Loucy (cell line): ENCODE results near the gene PLCD3.

Source experiments
- H2AFZ ChIP-seq: fragments of 200-600 bp; sonication (generic); 2 replicates; pipeline ENCODE4 v1.6.0; 2016; ENCODE audit warnings: antibody characterized with exemption, mild to moderate bottlenecking, low read length, moderate library complexity
- H3F3A ChIP-seq: fragments of 200-600 bp; 2 replicates; pipeline ENCODE4 v1.6.0; 2016; ENCODE audit warnings: antibody characterized with exemption, low read depth, mild to moderate bottlenecking
- H3K27me3 ChIP-seq: fragments of 200-600 bp; sonication (generic); 2 replicates; pipeline ENCODE4 v1.6.1; 2014; ENCODE audit warnings: low read length, mild to moderate bottlenecking; ENCODE audit not compliant: insufficient read depth, poor library complexity, severe bottlenecking
- H3K36me3 ChIP-seq: fragments of 200-600 bp; sonication (generic); 2 replicates; pipeline ENCODE4 v1.6.1; 2016; ENCODE audit warnings: low read length; ENCODE audit not compliant: insufficient read depth
- H3K4me1 ChIP-seq: fragments of 200-600 bp; sonication (generic); 2 replicates; pipeline ENCODE4 v1.5.1; 2014; ENCODE audit warnings: low read length, mild to moderate bottlenecking; ENCODE audit not compliant: insufficient read depth, poor library complexity, severe bottlenecking
- H3K4me2 ChIP-seq: fragments of 200-600 bp; sonication (generic); 2 replicates; pipeline ENCODE4 v1.6.0; 2014; ENCODE audit warnings: antibody characterized with exemption, low read length, low read depth, mild to moderate bottlenecking; ENCODE audit not compliant: poor library complexity, severe bottlenecking
- H3K4me3 ChIP-seq: fragments of 200-600 bp; sonication (generic); 2 replicates; pipeline ENCODE4 v1.5.1; 2014; ENCODE audit warnings: low read length, mild to moderate bottlenecking, mixed read lengths; ENCODE audit not compliant: poor library complexity, severe bottlenecking
- H3K79me2 ChIP-seq: fragments of 200-600 bp; sonication (generic); 2 replicates; pipeline ENCODE4 v1.6.1; 2014; ENCODE audit warnings: low read length; ENCODE audit not compliant: insufficient read depth
- H3K9ac ChIP-seq: fragments of 200-600 bp; sonication (generic); 2 replicates; pipeline ENCODE4 v1.6.0; 2014; ENCODE audit warnings: mild to moderate bottlenecking, low read depth, low read length, moderate library complexity; ENCODE audit not compliant: poor library complexity, severe bottlenecking
- H3K9me2 ChIP-seq: fragments of 200-600 bp; sonication (generic); replicated peaks from 2 replicates; pipeline ENCODE4 v1.6.1; 2016; ENCODE audit warnings: low read depth, low read length, mixed read lengths
- H3K9me3 ChIP-seq: fragments of 200-600 bp; sonication (generic); 2 replicates; pipeline ENCODE4 v1.6.1; 2014; ENCODE audit warnings: mild to moderate bottlenecking, antibody characterized with exemption, low read length, low read depth; ENCODE audit not compliant: insufficient read depth
- H4K20me1 ChIP-seq: fragments of 200-600 bp; sonication (generic); 2 replicates; pipeline ENCODE4 v1.6.0; 2014; ENCODE audit warnings: antibody characterized with exemption, low read length, mild to moderate bottlenecking; ENCODE audit not compliant: insufficient read depth, poor library complexity, severe bottlenecking
- CTCF ChIP-seq: fragments of 200-600 bp; sonication (generic); conservative IDR thresholded peaks from 2 replicates; pipeline ENCODE4 v1.5.1; 2014; ENCODE audit warnings: mild to moderate bottlenecking, antibody characterized with exemption, low read length
- EZH2phosphoT487 ChIP-seq: fragments of 200-600 bp; IDR thresholded peaks from 2 replicates; pipeline ENCODE4 v1.6.1; 2018; ENCODE audit warnings: antibody characterized with exemption, mild to moderate bottlenecking, moderate library complexity, borderline replicate concordance

PLCD3 gene

GRCh38 chr17:45115015-45115625 lies 17.2 kb downstream of the PLCD3 start:
- Histone ChIP-seq H3K4me2 (no peak overlapping the region), H3K36me3 (no peaks in the 10 kb centered on the region), H3K4me3 (no peak overlapping the region)

GRCh38 chr17:45114117-45114932 lies 18.0 kb downstream of the PLCD3 start:
- Histone ChIP-seq H3K9ac (no peak overlapping the region), H3K79me2 (no peaks in the 10 kb centered on the region), H3K9me3 (no peaks in the 10 kb centered on the region), H2AFZ (no peak overlapping the region), H3K4me2 (no peak overlapping the region), H3K4me3 (no peak overlapping the region), H3F3A (no peaks in the 10 kb centered on the region), H3K4me1 (no peaks in the 10 kb centered on the region), H3K9me2 (no peaks in the 10 kb centered on the region), H3K36me3 (no peaks in the 10 kb centered on the region), H4K20me1 (no peaks in the 10 kb centered on the region), H3K27me3 (no peaks in the 10 kb centered on the region)
- TF ChIP-seq CTCF (no peak), EZH2phosphoT487 (no peak)

More at GRCh38 chr17:45115015-45115625, 17.2 kb downstream of the PLCD3 start:
- Histone ChIP-seq H3K9me3 (no peaks in the 10 kb centered on the region), H3K79me2 (no peaks in the 10 kb centered on the region), H3F3A (no peaks in the 10 kb centered on the region), H4K20me1 (no peaks in the 10 kb centered on the region), H3K9ac (no peak overlapping the region), H3K27me3 (no peaks in the 10 kb centered on the region), H3K9me2 (no peaks in the 10 kb centered on the region), H2AFZ (no peak overlapping the region), H3K4me1 (no peaks in the 10 kb centered on the region)
- no peak for TF ChIP-seq EZH2phosphoT487
- TF ChIP-seq CTCF, result no peak

GRCh38 chr17:45113424-45113754 lies 18.9 kb downstream of the PLCD3 start:
- Histone ChIP-seq H4K20me1 (no peaks in the 10 kb centered on the region), H3K9me2 (no peaks in the 10 kb centered on the region), H3K27me3 (no peaks in the 10 kb centered on the region), H3F3A (no peaks in the 10 kb centered on the region), H3K4me2 (no peak overlapping the region), H2AFZ (no peak overlapping the region), H3K79me2 (no peaks in the 10 kb centered on the region), H3K36me3 (no peaks in the 10 kb centered on the region), H3K4me3 (no peak overlapping the region), H3K4me1 (no peaks in the 10 kb centered on the region), H3K9me3 (no peaks in the 10 kb centered on the region), H3K9ac (no peak overlapping the region)
- TF ChIP-seq CTCF (no peak), EZH2phosphoT487 (no peak)
